Measurements from ENCODE around the gene ATXN10.
"Not testable (repeated sequence)": the region's sequence is repeated elsewhere in the genome, so short reads cannot be mapped to it uniquely, and the experiment has no call there.

The ATXN10 gene

DNA sequence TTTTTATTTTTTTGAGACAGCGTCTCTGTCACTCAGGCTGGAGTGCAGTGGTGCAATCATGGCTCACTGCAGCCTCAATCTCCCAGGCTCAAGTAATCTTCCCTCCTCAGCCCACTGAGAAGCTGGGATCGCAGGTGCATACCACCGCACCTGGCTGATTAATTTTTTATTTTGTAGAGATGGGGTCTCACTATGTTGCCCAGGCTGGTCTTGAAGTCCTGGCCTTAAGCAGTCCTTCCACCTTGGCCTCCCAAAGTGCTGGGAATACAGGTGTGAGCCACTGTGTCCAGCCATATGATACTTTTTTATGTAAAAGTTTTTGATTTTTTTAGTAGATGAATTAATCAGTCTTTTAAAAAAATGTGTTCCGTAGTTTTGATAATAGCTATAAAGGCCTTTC lies 42.8 kb downstream of the ATXN10 start:
- not testable (repeated sequence) for DNase-seq

DNA sequence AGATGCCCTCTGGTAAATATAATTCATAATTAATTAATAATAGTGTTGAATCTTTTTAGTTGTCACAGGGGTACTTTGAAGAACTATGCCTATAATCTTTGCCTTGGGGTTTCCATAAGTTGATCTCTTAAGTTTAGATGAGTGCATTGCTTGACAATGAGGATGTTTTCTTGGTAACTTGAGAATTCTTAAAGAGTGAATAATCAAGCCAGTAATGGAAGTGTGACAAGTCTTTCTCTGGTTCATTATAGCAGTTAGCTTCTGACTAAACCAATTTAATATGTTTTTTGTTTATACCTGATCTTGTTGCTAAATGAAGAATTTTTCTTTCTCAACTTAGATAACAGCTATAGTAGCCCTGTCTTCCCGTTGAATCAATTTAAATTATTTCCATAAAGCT lies 46.2 kb downstream of the ATXN10 start:
- peak; percentile 15 for DNase-seq

GRCh38 chr22:45718391-45718790 lies 46.8 kb downstream of the ATXN10 start:
- no peak for DNase-seq

GRCh38 chr22:45720839-45721378 lies 49.3 kb downstream of the ATXN10 start:
- DNase-seq = no peak

- no peak for DNase-seq
Measured at GRCh38 chr22:45722006-45722405, 50.4 kb downstream of the ATXN10 start.

GRCh38 chr22:45726081-45726480 lies 54.4 kb downstream of the ATXN10 start:
- no peak for DNase-seq

DNA sequence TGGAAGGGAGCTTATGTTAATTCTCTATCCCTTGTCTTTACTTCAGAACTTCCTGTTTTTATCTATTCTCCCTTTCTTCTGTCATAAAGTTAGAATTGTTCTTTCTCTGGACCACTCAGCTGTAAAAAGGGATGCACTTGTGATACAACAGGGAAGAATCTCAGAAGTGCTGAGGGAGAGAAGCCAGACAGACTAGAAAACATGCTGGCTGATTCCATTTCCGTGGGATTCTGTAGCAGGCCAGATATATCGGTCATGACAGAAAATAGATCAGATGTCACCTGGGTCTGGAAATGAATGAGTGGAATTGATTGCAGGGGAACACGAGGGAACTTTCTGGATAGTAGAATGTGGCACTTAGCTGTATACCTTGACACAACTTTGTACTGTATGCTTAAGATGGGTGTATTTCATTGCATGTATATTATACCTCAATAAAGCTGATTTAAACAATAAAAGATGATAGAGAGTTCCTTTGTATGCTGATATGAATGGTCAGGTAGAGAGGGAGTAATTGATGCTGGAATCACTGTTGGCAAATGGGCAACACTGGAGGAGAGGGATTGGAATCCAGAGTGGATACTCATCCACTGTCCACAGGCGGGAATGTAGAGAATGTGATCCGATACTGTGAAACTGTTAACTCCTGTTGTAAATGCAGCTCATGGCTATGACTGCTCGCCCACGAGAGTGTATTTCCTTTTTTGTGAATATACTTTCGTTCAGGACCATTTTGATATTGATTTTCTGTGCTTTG lies 59.6 kb downstream of the ATXN10 start:
- DNase-seq = peak; percentile 62

DNA sequence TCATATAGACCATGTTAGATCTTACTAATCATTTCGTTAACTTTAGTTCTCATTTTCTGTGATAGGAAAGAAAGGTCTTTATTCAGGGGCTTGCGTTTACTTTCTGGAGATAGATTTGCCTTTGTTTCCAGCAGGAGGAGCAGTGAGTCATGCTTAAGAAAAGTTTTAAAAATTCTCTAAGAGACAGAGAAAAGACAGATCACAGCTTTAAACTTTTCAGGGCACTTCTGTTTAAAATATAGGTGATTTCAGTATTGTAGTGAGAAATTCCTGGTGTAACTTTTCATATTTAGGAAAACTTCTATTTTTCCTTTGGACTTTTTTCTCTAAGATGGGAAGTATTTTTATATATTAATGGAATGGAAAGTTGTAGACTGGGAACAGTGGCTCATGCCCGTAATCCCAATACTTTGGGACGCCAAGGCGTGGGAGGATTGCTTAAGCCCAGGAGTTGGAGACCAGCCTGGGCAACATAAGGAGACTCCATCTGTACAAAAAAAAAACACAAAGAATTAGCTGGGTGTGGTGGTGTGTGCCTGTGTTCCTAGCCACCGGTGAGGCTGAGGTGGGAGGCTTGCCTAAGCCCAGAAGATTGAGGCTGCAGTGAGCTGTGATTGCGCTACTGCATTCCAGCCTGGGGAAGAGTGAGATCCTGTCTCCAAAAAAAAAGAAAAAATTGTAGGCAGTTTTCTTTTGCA lies 60.3 kb downstream of the ATXN10 start:
- DNase-seq = peak; percentile 70

GRCh38 chr22:45735273-45735672 lies 63.6 kb downstream of the ATXN10 start:
- DNase-seq = no peak

GRCh38 chr22:45738206-45738605 lies 66.6 kb downstream of the ATXN10 start:
- no peak for DNase-seq

- no peak for DNase-seq
Measured at GRCh38 chr22:45740236-45740635, 68.6 kb downstream of the ATXN10 start.

DNA sequence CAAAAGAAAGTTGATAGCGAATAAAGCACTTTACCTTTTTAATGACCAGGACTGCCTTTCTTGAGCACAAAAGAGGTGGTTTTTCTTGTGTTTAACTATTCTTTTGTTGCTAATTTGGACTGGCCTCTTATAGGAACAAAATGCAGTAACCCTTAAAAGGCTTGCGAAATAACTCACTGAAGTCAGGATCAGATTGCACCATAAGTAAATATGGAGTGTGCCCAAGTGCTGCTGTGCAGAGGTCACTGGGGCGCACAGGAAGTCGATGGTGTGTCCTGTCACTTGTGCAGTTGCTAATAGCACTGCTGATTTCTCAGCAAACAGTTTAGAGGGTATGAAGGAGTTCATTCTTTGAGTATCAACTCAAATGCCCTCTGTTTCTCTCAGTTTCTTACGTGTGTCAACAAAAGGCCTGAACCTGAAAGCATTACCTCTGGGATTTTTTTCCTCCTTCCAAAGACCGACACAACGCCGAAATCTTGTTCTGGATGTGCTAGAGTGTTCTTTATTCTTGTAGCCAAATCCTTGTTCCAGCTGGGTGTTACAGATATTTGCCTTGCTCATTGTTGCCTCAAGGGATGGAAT lies 71.3 kb downstream of the ATXN10 start:
- DNase-seq = no peak

DNA sequence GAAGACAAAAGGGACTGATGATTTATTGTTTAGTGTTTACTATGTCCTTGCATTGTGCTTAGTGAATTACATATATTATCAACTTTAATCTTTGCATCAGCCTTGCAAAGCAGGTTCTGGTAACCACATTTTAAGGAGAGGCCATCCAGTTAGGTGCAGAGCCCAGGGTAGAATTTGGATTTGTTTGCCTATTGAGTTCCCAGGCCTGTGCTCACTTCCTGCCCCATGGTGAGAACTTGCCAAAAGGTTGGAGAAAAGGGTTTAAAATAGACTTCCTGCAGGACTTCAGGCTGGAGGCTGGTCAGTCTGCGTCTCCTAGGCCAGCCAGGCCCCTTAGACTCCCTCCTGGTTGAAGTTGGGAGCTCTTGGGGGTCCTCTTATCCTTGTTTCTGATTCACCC lies 72.1 kb downstream of the ATXN10 start:
- DNase-seq = no peak

GRCh38 chr22:45744442-45744841 lies 72.8 kb downstream of the ATXN10 start:
- DNase-seq = no peak

DNA sequence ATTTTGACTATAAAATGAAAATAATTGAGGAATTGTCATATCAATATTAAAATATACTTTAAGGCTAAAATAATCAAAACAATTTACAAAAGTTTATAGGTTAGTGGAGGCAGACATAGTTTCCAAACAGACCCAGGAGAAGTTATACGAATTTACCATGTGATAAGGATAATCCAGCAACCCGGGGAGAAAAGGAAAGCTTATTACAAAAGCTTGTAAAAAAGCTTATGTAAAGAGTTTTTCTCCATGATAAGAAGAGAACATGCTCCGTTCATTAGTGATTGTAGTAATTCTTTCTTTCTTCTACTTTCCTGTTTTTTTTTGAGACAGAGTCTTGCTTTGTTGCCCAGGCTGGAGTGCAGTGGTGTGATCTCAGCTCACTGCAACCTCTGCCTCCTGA lies 79.0 kb downstream of the ATXN10 start:
- DNase-seq = no peak

DNA sequence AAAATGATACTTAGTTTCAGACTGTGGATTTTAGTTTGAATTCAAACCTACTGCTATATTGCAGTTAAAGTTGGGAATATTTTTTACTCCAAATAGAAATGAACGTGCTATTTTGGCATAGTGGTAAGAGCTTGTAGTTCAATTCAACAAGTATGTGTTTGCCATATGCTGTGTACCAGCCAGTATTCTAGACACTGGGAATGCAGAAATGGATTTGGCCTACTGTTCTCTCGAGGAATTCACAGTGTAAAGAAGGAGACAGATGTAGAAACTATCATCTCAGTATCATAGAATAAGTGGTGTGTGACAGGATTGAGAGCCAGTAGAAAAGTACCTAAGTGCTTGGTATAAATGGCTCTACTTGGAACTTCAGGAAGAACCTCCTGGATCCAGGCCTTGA lies 80.4 kb downstream of the ATXN10 start:
- no peak for DNase-seq

DNA sequence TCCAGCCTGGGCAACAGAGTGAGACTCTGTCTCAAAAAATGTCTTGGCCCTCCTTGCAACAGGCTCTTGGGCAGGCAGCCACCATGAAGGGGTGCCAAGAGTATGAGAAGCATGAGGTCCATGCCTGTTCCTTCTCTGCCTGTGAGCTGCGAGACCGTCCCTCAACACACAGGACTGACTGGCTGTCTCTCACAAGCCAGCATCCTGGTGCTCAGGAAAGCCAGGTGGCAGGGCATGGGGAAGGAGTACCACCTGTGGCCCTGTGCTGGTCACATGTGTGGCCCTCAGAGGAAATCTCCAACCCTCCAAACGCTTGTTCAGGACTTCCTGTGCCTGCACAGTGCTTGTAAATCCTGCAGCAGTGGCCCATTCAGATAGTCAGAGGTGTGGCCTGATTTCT lies 83.2 kb downstream of the ATXN10 start:
- DNase-seq = no peak

GRCh38 chr22:45756558-45756957 lies 84.9 kb downstream of the ATXN10 start:
- no peak for DNase-seq

DNA sequence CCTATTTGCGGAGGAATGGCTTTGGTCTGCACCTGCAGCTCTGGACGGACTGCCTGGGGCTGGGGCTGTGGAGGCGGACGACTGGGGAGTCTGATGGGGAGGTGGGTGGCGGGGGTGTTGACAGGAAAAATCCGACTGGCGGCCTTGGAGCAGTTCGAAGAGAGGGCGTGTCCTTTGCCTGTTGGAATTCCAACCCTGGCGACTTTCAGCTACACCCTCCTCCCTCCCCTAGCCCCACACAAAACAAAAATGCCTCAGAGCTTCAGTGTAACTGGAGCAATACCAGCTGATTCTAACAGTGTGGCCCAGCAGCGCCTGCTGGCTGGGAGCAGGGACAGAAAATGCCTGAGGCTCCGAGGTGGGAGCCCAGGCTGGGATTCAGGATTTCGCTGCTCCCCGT lies 85.4 kb downstream of the ATXN10 start:
- DNase-seq = peak; percentile 78

- no peak for DNase-seq
Measured at GRCh38 chr22:45757936-45758335, 86.3 kb downstream of the ATXN10 start.

- DNase-seq = no peak
Measured at GRCh38 chr22:45758603-45759002, 87.0 kb downstream of the ATXN10 start.

DNA sequence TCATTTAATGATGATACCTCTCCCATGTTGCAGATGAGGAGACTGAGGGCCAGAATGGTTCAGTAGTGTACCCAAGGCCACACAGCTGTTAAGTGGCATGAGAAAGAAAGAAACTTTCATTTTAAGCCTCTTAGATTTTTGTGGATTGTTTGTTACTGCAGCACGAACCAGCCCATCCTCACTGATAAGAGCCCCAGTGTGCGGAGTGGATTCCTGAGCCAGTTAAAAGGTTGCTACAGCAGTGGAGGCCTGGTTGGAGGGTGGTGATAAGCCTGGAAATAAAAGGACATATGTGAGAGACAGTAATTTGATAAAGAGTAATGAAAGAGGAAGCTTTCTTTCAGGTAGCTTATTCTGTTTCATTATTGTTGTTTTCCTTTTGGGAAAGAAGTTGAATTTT lies 89.0 kb downstream of the ATXN10 start:
- DNase-seq = no peak

DNA sequence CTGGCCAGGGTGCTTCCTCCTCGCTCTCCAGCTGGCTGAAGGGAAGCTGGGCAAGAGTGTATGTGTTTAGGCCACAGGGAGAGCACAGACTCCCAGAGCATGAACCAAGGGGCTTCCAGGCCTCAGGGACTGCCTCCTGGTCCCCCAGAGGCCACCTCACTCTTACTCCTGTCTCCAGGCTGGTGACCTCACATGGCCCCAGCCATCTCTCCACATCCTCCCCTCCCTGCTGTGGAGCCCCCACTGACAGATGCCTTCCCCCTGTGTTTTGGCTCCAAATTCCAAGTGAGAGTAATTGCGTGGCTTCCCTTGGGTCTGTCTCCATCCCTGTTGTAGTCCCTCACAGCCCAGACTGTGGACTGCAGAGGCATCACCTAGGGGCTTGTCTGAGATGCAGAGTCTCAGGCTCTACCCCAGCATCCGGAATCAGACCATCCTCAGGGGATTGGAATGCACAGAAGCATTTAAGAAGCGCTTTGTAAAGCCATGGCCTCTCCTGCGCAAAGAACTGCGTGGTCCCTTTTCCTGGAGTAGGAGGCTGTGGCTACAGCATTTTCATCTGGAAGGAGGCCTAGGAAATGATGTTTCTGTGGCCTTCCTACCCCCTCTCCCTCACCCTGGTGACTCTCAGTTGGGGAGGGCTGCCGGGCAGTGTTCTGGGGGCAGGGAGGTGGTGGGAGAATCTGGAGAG lies 91.1 kb downstream of the ATXN10 start:
- DNase-seq = peak; percentile 2

Data from NCI-H226 (cell line).